HCT116 (cell line): Measurements from ENCODE around the gene PYROXD2. TPM values are rescaled to one million over a fixed set of nuclear protein-coding genes. Genes with fewer than 3 reads are reported as not detected.

Experiments used
- ATAC-seq: fragments of 200-7000 bp; cut with Tn5 transposase; 2 replicates; pipeline ENCODE4 v1.9.1; 2020; ENCODE audit warnings: mild to moderate bottlenecking, moderate library complexity
- BruUV-seq: library from RNA; stranded (reverse); fragments of 400-500 nt; replicated peaks from 2 replicates; lab custom pipeline; 2021; lab: Mats Ljungman, UMichigan
- CTCF ChIA-PET: fragments of 300-600 bp; sonication (Branson Sonifier 250); formaldehyde crosslinking; loops from one replicate; lab custom pipeline; 2021; ENCODE audit warnings: antibody characterized with exemption; lab: Charles Lee
- POLR2A ChIA-PET: fragments of 300-600, 350-600 bp; sonication (Branson Sonifier 250); formaldehyde crosslinking; loops from one replicate; lab custom pipeline; 2021; ENCODE audit warnings: antibody characterized with exemption; lab: Charles Lee
- RAD21 ChIA-PET, 2 experiments: fragments of 300-600 bp; sonication (Branson Sonifier 250); formaldehyde crosslinking; loops; one replicate each; lab custom pipeline; 2023; ENCODE audit warnings: low total read pairs in 2 of 2; ENCODE audit not compliant: uncharacterized antibody in 2 of 2, unreplicated experiment in 2 of 2, low non-redundant PET in 1 of 2; lab: Charles Lee
- DNase-seq: peaks from one replicate; pipeline ENCODE4 v3.0.0-alpha.2; 2010; ENCODE audit warnings: low read depth, low spot score
- H2AFZ ChIP-seq: fragments of 200-600 bp; shearing (Covaris generic), sonication (generic); 2 replicates; pipeline ENCODE4 v1.6.1; 2017; ENCODE audit warnings: low read depth, mixed run types, mixed read lengths, antibody characterized with exemption, low read length; ENCODE audit not compliant: poor library complexity, severe bottlenecking
- H3K27ac ChIP-seq: 2 replicates; pipeline ENCODE4 v1.5.1; 2012; ENCODE audit warnings: low read depth, low read length
- H3K27me3 ChIP-seq: fragments of 200-600 bp; sonication (generic); 2 replicates; pipeline ENCODE4 v1.6.1; 2016; ENCODE audit warnings: mixed run types, low read length, mixed read lengths; ENCODE audit not compliant: insufficient read depth
- H3K36me3 ChIP-seq, 2 experiments: fragments of 200-500 bp in 1 of 2; fragments of 200-600 bp in 1 of 2; sonication (Bioruptor generic) in 1 of 2; sonication (generic) in 1 of 2; 2 replicates each; pipeline versions ENCODE4 v1.5.1 to v1.6.1; 2014 to 2016; ENCODE audit warnings: low read length in 2 of 2, inconsistent platforms in 1 of 2, mixed read lengths in 1 of 2, mixed run types in 1 of 2; ENCODE audit not compliant: insufficient read depth in 2 of 2, control insufficient read depth in 1 of 2
- H3K4me1 ChIP-seq, 2 experiments: fragments of 200-600 bp in 1 of 2; sonication (generic) in 1 of 2; 2 replicates each; pipeline versions ENCODE4 v1.5.1 to v1.6.1; 2012 to 2017; ENCODE audit warnings: low read length in 2 of 2, inconsistent platforms in 1 of 2, mild to moderate bottlenecking in 1 of 2, mixed read lengths in 1 of 2, mixed run types in 1 of 2, moderate library complexity in 1 of 2; ENCODE audit not compliant: insufficient read depth in 2 of 2, control insufficient read depth in 1 of 2
- H3K4me2 ChIP-seq: fragments of 200-600 bp; sonication (generic); 2 replicates; pipeline ENCODE4 v1.6.1; 2017; ENCODE audit warnings: mixed run types, low read length, mixed read lengths
- H3K4me3 ChIP-seq, 2 experiments: fragments of 200-600 bp in 1 of 2; sonication (generic) in 1 of 2; replicated peaks in 1 of 2; 2 replicates each; pipeline ENCODE4 v1.5.1; 2011 to 2016; ENCODE audit warnings: low read length in 2 of 2, control low read depth in 1 of 2, low read depth in 1 of 2, mild to moderate bottlenecking in 1 of 2, mixed read lengths in 1 of 2, mixed run types in 1 of 2
- H3K79me2 ChIP-seq: fragments of 200-600 bp; sonication (generic); 2 replicates; pipeline ENCODE4 v1.6.1; 2017; ENCODE audit warnings: mild to moderate bottlenecking, mixed run types, low read length, moderate library complexity, mixed read lengths; ENCODE audit not compliant: insufficient read depth
- H3K9ac ChIP-seq: fragments of 200-600 bp; sonication (generic); 2 replicates; pipeline ENCODE4 v1.6.1; 2016; ENCODE audit warnings: low read length, mixed read lengths
- H3K9me2 ChIP-seq: fragments of 200-600 bp; sonication (generic), shearing (Covaris generic); 2 replicates; pipeline ENCODE4 v1.6.1; 2017; ENCODE audit warnings: mixed run types, mild to moderate bottlenecking, moderate library complexity; ENCODE audit not compliant: insufficient read depth
- H3K9me3 ChIP-seq, 2 experiments: fragments of 200-500 bp in 1 of 2; fragments of 200-600 bp in 1 of 2; sonication (Bioruptor generic) in 1 of 2; sonication (generic) in 1 of 2; 2 replicates each; pipeline ENCODE4 v1.6.1; 2014 to 2017; ENCODE audit warnings: low read length in 2 of 2, mixed read lengths in 2 of 2, inconsistent platforms in 1 of 2, low read depth in 1 of 2, mild to moderate bottlenecking in 1 of 2, mixed run types in 1 of 2, moderate library complexity in 1 of 2; ENCODE audit not compliant: control insufficient read depth in 1 of 2, insufficient read depth in 1 of 2
- H4K20me1 ChIP-seq: fragments of 200-600 bp; sonication (generic), shearing (Covaris generic); 2 replicates; pipeline ENCODE4 v1.6.1; 2017; ENCODE audit warnings: mixed run types, mild to moderate bottlenecking, moderate library complexity; ENCODE audit not compliant: insufficient read depth
- ELF1 ChIP-seq: IDR thresholded peaks from 2 replicates; pipeline ENCODE4 v1.6.1; 2012; ENCODE audit warnings: low read depth, borderline replicate concordance
- EZH2 ChIP-seq: fragments of 200-600 bp; sonication (generic); IDR thresholded peaks from 2 replicates; pipeline ENCODE4 v1.6.1; 2017; ENCODE audit warnings: antibody characterized with exemption, mixed run types
- POLR2A ChIP-seq: IDR thresholded peaks from 2 replicates; pipeline ENCODE4 v1.7.0; 2011; ENCODE audit warnings: borderline replicate concordance; ENCODE audit not compliant: insufficient read depth, insufficient read length; ENCODE audit errors: extremely low read depth
- POLR2AphosphoS5 ChIP-seq: IDR thresholded peaks from 2 replicates; pipeline ENCODE4 v1.6.1; 2011; ENCODE audit warnings: mild to moderate bottlenecking, low read depth, low read length, moderate library complexity
- RAD21 ChIP-seq: IDR thresholded peaks from 2 replicates; pipeline ENCODE4 v1.6.1; 2012; ENCODE audit warnings: low read depth, mild to moderate bottlenecking
- SRF ChIP-seq: IDR thresholded peaks from 2 replicates; pipeline ENCODE4 v1.6.1; 2012; ENCODE audit warnings: low read depth
- intact Hi-C: fragments of 100-400 bp; cut with micrococcal nuclease; formaldehyde crosslinking; loops from 2 replicates; pipeline ENCODE4 v1.10.0; 2022
- total RNA-seq: library from RNA; stranded (reverse); gene quantifications from one replicate; pipeline ENCODE4 v1.2.1, GENCODE V29; 2021; ENCODE audit not compliant: unreplicated experiment
- TF ChIP-seq, protein P1 (sequence below): IDR thresholded peaks from 2 replicates; pipeline ENCODE4 v1.6.1; 2012; ENCODE audit warnings: low read depth
- TF ChIP-seq, protein P2 (sequence below): IDR thresholded peaks from 2 replicates; pipeline ENCODE4 v1.6.1; 2011; ENCODE audit warnings: mild to moderate bottlenecking, low read length, moderate library complexity; ENCODE audit not compliant: insufficient replicate concordance; ENCODE audit errors: extremely low read depth

The PYROXD2 gene
- total RNA-seq, 1 experiment from 2014 or later, result 14.2 TPM

DNA sequence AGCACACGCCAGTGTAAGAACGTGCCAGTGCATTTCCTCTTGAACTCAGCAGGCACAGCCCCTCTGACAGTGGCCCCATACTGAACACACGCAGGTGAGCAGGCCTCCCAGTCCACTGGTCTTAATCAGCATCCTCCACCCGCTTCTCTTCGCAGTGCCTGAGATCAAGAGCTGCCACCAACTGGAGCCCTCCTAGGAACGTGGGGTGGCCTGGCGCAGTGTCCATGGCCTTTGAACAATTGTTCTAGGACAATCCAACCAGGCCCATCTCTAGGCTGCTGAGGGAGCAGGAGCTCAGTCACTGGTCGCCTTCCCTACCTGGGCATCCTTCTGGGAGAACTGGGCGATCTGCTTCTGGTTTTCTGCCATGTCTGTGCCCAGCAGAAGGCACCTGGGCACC, 15.2 kb downstream of the PYROXD2 start:
- Histone ChIP-seq H3K9ac (no peak overlapping the region), H3K4me3 (no peak overlapping the region), H3K36me3 (no peaks in the 10 kb centered on the region), H2AFZ (no peak overlapping the region), H3K9me2 (no peaks in the 10 kb centered on the region), H3K4me1 (peaks cover 0 to 3% of the 10 kb centered on the region in 2 experiments; a peak in 1 of 4 replicates), H3K79me2 (no peaks in the 10 kb centered on the region), H3K27me3 (no peaks in the 10 kb centered on the region), H3K27ac (no peak overlapping the region), H4K20me1 (no peaks in the 10 kb centered on the region)
- intact Hi-C loops, result no loop called here
- BruUV-seq, result no TSS peak
- ChIA-PET POLR2A (no interaction called here), CTCF (interaction anchor here (1.4 kb wide), 1 partner anchor 16 kb away, joined by 3 read pairs; no protein-coding TSS in a partner anchor)
- ATAC-seq, result no peak
- no peak for TF ChIP-seq POLR2A
- TF ChIP-seq, protein P1, sequence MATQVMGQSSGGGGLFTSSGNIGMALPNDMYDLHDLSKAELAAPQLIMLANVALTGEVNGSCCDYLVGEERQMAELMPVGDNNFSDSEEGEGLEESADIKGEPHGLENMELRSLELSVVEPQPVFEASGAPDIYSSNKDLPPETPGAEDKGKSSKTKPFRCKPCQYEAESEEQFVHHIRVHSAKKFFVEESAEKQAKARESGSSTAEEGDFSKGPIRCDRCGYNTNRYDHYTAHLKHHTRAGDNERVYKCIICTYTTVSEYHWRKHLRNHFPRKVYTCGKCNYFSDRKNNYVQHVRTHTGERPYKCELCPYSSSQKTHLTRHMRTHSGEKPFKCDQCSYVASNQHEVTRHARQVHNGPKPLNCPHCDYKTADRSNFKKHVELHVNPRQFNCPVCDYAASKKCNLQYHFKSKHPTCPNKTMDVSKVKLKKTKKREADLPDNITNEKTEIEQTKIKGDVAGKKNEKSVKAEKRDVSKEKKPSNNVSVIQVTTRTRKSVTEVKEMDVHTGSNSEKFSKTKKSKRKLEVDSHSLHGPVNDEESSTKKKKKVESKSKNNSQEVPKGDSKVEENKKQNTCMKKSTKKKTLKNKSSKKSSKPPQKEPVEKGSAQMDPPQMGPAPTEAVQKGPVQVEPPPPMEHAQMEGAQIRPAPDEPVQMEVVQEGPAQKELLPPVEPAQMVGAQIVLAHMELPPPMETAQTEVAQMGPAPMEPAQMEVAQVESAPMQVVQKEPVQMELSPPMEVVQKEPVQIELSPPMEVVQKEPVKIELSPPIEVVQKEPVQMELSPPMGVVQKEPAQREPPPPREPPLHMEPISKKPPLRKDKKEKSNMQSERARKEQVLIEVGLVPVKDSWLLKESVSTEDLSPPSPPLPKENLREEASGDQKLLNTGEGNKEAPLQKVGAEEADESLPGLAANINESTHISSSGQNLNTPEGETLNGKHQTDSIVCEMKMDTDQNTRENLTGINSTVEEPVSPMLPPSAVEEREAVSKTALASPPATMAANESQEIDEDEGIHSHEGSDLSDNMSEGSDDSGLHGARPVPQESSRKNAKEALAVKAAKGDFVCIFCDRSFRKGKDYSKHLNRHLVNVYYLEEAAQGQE, result no peak
- TF ChIP-seq, protein P2, sequence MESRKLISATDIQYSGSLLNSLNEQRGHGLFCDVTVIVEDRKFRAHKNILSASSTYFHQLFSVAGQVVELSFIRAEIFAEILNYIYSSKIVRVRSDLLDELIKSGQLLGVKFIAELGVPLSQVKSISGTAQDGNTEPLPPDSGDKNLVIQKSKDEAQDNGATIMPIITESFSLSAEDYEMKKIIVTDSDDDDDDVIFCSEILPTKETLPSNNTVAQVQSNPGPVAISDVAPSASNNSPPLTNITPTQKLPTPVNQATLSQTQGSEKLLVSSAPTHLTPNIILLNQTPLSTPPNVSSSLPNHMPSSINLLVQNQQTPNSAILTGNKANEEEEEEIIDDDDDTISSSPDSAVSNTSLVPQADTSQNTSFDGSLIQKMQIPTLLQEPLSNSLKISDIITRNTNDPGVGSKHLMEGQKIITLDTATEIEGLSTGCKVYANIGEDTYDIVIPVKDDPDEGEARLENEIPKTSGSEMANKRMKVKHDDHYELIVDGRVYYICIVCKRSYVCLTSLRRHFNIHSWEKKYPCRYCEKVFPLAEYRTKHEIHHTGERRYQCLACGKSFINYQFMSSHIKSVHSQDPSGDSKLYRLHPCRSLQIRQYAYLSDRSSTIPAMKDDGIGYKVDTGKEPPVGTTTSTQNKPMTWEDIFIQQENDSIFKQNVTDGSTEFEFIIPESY, result no peak
- TF ChIP-seq SRF, result no peak
- TF ChIP-seq RAD21, result no peak
- TF ChIP-seq ELF1, result no peak
- no peak for TF ChIP-seq POLR2AphosphoS5
- TF ChIP-seq EZH2, result no peak
- TF ChIP-seq, all 23 proteins: peak for 0
- no peak for DNase-seq
- no peak overlapping the region for H3K4me2 ChIP-seq
- RAD21 ChIA-PET, result no interaction called here
- H3K9me3 ChIP-seq, result no peaks in the 10 kb centered on the region
